Stimulated activated CD4-positive, alpha-beta T cell treated with anti-CD3 and anti-CD28 coated beads, Interleukin-1b, Interleukin-23, amount 100 ng/mL, for 1 hour (primary cell): ENCODE results near the gene NEK4.
"Not testable (repeated sequence)": the region's sequence is repeated elsewhere in the genome, so short reads cannot be mapped to it uniquely, and the experiment has no call there.

Source experiments
- DNase-seq, 2 donors: peaks; one replicate each; pipeline ENCODE4 v3.0.0-alpha.2; 2020; ENCODE audit warnings: low read depth in 2 of 2

NEK4 gene

GRCh38 chr3:52777959-52778805, 7.4 kb upstream of the NEK4 start:
- no peak for DNase-seq

GRCh38 chr3:52777127-52777958, 6.6 kb upstream of the NEK4 start, which contains the start of gene ITIH1:
Gene ITIH1, plus strand, starts transcription at chr3:52777599. Its CDS starts 17 bp downstream, at chr3:52777616.
- no peak for DNase-seq

- DNase-seq = not testable (repeated sequence)
Observed at GRCh38 chr3:52776486-52776885, 5.7 kb upstream of the NEK4 start.

DNA sequence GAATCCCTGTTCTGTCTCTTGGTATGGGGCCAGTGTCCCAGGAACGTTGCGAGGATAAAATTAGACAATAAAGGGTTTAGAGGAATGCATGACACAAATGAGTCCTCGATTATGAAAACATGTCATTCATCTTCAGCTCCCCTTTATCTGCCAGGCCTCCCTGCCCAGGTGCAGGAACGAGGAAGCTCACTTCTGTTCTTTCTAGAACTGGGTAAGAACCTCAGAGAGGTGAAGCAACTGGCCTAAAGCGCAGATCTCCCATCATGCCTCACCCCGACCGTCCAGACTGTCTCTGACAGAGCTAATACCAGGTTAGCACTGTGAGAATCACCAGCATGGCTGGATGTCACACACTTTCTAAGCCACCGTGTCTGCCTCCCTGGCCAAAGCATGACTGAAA, 5.1 kb upstream of the NEK4 start:
- DNase-seq = no peak

DNA sequence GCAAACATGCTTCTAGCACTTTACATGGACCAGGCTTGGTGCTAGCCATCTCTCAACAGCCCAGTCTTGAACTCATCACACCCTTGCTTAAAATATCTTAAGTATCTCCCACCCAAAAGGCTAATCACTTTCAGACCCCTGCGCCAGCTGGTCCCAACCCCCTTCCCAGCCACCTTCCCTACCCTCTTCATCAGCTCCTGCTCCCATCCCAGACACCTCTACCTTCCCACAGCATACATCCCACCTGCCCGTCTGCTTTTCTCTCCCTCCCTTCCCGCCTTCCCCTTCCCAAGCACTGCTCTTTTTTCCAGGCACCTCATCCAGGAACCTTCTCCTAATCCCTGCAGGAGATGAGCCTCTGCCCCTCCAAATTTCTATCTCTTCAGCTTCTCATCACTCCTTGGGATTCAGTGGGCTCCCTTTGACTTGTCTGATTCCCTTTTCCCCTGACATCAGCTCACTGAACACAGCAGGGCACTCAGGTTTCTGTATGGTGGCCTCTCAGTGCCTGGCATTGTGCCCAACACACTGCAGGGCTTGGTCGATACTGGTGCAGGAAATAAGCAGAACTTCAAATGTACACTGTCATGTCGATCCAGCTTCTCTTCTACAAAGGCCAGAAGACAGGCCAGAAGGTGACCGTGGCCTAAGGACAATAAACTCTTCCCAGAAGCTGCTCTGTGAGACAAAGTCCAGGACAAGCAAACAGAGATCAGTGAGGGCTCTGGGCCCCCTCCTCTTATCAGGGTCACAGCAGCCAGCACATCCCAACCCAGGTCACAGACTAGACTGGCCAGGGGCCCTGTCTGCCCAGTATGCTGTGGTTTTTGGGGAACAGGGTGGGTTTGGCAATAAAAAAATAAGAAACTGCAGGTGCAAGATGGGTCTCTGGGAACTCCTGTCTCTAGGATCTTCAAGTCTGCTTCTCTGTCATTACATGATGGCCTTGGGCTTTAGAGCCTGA, 4.4 kb upstream of the NEK4 start:
- no peak for DNase-seq

GRCh38 chr3:52774066-52774713, 3.5 kb upstream of the NEK4 start:
- no peak for DNase-seq

- no peak for DNase-seq
Observed at GRCh38 chr3:52773361-52774065, 2.8 kb upstream of the NEK4 start.

GRCh38 chr3:52771702-52772101, 962 bp upstream of the NEK4 start:
- no peak for DNase-seq

GRCh38 chr3:52771334-52771681, 568 bp upstream of the NEK4 start:
- no peak for DNase-seq

DNA sequence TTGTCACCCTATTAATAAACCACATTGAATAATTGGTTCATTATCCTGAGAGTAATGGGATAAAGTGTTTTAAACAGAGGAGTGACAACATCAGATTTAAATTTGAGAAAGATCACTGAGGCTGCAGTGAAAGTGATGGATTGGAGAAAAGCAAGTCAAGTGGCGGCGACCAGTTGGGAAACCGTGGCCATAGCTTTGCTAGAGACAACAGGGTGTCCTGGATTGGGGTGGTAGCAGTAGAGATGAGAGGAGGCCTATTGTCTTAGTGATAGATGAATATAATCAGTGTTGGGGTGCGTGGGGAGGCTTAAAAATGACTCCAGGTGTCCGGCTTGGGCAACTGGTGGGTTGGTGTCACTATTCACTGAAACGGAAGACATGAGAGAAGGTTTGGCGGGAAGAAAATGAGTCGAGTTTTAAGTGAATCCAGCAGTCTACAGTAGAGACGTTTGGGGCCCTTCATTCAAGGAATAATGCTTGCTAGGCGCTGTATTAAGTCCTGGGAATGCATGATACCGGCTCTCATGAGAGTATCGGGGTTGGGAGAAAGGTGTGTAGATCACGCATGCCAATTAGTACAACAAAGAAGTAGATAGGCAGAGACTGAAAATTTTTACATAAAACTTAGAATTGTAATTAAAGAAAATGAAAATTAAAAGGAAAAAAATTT, 819 bp downstream of the NEK4 start:
- no peak for DNase-seq

DNA sequence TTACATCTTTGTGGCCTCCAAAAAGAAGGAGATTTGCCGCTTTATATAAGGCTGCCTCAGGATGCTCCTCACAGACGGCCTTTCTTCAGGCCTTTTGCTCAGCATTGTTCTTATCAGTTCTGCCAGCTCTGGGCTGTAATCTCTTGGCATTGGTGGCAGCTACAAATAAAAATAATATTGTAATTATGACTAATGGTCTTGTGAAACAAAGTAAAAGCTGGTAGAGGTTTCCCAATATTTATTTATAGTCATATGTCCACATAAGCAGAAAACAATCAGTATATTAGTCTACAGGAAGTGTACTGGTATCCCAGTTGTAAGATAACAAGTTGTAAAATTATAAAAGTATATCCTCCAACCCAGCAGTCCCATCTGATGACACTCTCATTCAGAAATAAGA, 7.3 kb downstream of the NEK4 start:
- no peak for DNase-seq

DNA sequence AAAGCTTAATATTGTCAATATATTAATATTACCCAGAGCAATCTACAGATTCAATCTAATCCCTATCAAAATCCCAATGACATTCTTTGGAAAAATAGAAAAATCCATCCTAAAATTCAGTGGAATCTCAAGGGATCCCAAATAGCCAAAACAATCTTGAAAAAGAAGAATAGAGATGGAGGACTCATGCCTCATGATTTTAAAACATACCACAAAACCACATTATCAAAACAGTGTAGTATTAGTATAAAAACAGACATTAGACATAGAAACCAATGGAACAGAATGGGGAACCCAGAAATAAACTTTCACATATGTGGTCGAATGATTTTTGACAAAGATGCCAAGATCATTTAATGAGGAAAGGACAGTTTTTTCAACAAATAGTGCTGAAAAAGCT, 14.6 kb downstream of the NEK4 start:
- DNase-seq = no peak

GRCh38 chr3:52754373-52754772, 16.4 kb downstream of the NEK4 start:
- no peak for DNase-seq

DNA sequence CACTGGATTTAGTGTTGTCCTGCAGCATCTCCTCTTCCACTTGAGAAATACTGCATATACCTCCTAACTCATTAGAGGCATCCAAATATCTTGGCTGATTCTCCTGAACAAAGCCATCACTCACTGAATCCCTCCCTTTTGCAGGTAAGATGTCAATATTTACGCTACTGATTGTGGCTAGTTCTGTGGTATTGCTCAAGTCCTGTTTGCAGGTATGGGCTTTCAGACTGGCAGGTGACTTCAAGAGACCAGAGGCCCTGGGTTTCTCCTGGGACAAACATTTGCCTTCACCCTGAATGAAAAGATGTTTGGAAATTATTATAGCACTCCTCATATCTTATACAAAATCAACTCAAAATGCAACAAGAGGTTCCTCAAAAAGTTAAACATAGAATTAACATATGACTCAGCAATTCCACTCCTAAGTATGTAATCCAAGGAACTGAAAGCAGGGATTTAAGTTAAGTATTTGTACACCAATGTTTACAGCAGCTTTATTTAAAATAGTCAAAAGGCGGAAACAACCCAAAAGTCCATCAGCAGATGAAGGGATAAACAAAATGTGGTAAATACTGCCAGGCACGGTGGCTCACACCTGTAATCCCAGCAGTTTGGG, 18.6 kb downstream of the NEK4 start:
- no peak for DNase-seq

DNA sequence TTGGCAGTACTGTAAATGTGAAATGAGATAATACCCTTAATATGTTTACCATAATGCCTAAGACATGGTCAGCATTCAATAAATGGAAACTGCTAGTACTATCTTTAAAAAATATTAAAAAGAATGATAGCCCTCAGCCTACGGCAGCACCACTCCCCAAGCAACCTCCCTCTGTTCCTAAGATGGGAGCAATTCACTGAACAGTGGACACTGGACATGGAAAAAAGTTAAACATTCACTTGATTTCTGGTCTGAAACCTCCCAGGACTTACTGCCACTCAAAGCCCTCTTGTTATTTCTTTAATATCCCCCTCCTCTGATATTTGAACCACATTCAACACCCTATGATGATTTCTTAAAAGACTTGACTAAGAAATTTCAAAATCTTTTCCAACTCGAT, 27.0 kb downstream of the NEK4 start:
- no peak for DNase-seq

DNA sequence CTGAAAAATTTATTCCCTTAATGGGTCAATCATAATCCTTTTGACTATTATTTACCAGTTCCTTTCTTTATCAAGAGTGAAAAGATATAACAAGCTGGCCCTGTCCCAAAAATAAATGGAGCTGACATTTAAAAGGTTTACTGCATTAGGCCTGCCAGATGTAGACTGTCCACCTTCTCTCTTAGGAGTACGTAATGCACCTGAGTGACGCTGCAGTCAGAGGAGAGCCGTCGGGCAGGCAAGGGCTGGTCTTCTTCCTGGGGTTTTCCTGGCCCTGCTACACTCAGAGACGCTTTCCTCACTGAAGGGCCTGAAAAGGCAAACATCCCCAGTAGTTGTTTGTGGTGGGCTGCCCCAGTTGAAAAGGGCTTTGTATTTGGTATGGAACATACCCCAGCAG, 27.6 kb downstream of the NEK4 start:
- DNase-seq = no peak

DNA sequence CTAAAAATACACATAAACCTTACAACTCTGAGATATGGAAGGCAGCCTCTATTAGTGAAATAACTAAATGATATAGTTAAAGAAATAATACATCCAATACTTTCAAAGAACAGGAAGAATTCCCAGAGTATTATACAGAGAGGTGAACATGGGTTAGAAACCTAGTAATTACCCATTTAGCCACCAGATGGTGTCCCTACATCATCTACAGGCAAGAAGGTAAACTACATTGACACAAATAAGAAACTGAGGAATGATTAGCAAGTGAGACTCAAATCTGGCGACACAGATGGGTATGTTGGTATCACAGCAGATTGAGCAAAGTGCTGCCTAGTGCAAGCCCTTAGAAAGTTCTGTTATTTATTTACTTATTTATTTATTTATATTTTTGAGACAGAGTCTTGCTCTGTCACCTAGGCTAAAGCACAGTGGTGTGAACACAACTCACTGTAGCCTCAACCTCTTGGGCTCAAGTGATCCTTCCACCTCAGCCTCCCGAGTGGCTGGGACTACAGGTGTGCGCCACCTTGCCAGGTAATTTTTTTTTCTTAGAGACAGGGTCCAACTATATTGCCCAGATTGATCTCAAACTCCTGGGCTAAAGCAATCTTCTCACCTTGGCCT, 28.2 kb downstream of the NEK4 start:
- no peak for DNase-seq

- no peak for DNase-seq
Observed at GRCh38 chr3:52739730-52740129, 31.0 kb downstream of the NEK4 start.

DNA sequence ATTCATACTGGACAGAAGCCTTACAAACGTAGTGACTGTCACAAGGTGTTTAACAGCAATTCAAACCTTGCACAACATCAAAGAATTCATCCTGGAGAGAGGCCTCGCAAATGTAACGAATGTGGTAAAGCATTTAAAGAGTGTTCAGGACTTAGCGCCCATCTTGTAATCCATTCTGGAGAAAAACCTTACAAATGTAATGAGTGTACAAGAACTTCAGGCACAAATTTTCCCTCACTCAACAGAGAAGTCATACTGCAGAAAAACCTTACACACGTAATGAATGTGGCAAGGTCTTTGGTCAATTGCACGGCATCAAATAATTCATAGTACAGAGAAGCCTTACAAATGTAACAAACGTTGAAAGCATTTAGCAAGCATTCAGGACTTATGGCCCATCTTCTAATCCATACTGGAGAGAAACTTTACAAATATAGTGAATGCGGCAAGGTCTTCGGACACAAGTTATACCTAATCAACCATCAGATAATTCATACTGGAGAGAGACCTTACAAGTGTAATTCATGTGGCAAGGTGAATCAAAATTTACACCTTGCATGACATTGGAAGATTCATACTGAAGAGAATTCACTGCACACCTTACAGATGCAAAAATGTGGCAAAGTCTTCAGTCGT, 37.4 kb downstream of the NEK4 start:
- DNase-seq = no peak
